Loucy (cell line): Measurements from ENCODE around the gene GNG13.

Source experiments
- CTCF ChIP-seq: fragments of 200-600 bp; sonication (generic); conservative IDR thresholded peaks from 2 replicates; pipeline ENCODE4 v1.5.1; 2014; ENCODE audit warnings: mild to moderate bottlenecking, antibody characterized with exemption, low read length
- EZH2phosphoT487 ChIP-seq: fragments of 200-600 bp; IDR thresholded peaks from 2 replicates; pipeline ENCODE4 v1.6.1; 2018; ENCODE audit warnings: antibody characterized with exemption, mild to moderate bottlenecking, moderate library complexity, borderline replicate concordance

GRCh38 chr16:776824-777223, 23.7 kb downstream of the GNG13 start:
- TF ChIP-seq CTCF = no peak
- TF ChIP-seq EZH2phosphoT487 = no peak
